ENCODE data around the gene ARHGEF25.

- no peak for TF ChIP-seq CTCF (IDR thresholded peaks at IDR 0.05; ENCODE audit: insufficient read depth, low read length, poor library complexity, severe bottlenecking)
- TF ChIP-seq EZH2phosphoT487 (conservative IDR thresholded peaks at IDR 0.05; ENCODE audit: low read length): no peak
Measured at GRCh38 chr12:57628280-57629191, 17.3 kb downstream of the ARHGEF25 start.
